ENCODE results near the gene MBNL2.
"Not testable (repeated sequence)": the region's sequence is repeated elsewhere in the genome, so short reads cannot be mapped to it uniquely, and the experiment has no call there.

MBNL2 gene

GRCh38 chr13:97346561-97347254, 124.6 kb downstream of the MBNL2 start:
- H3K4me3 ChIP-seq (ENCODE audit: low read depth, low read length), result no peak overlapping the region
- no peak for TF ChIP-seq CTCF (conservative IDR thresholded peaks at IDR 0.05; ENCODE audit: low read depth, low read length)
- DNase-seq (ENCODE audit: low read depth), result no peak

GRCh38 chr13:97347255-97347932, 125.3 kb downstream of the MBNL2 start:
- no peak for DNase-seq (ENCODE audit: low read depth)
- TF ChIP-seq CTCF (conservative IDR thresholded peaks at IDR 0.05; ENCODE audit: low read depth, low read length), result no peak
- no peak overlapping the region for H3K4me3 ChIP-seq (ENCODE audit: low read depth, low read length)

- no peak for DNase-seq (ENCODE audit: low read depth)
- no peak overlapping the region for H3K4me3 ChIP-seq (ENCODE audit: low read depth, low read length)
- no peak for TF ChIP-seq CTCF (conservative IDR thresholded peaks at IDR 0.05; ENCODE audit: low read depth, low read length)
Measured at GRCh38 chr13:97348569-97349100, 126.5 kb downstream of the MBNL2 start.

- not testable (repeated sequence) for H3K4me3 ChIP-seq (ENCODE audit: low read depth, low read length); DNase-seq (ENCODE audit: low read depth)
Measured at GRCh38 chr13:97352012-97352411, 129.9 kb downstream of the MBNL2 start.

GRCh38 chr13:97352815-97353214, 130.7 kb downstream of the MBNL2 start:
- DNase-seq (ENCODE audit: low read depth), result no peak
- H3K4me3 ChIP-seq (ENCODE audit: low read depth, low read length), result no peak overlapping the region
- no peak for TF ChIP-seq CTCF (conservative IDR thresholded peaks at IDR 0.05; ENCODE audit: low read depth, low read length)

GRCh38 chr13:97353927-97354675, 132.0 kb downstream of the MBNL2 start:
- TF ChIP-seq CTCF (conservative IDR thresholded peaks at IDR 0.05; ENCODE audit: low read depth, low read length), result no peak
- DNase-seq (ENCODE audit: low read depth), result peak; percentile 43
- no peak overlapping the region for H3K4me3 ChIP-seq (ENCODE audit: low read depth, low read length)

- no peak overlapping the region for H3K4me3 ChIP-seq (ENCODE audit: low read depth, low read length)
- DNase-seq (ENCODE audit: low read depth), result no peak
- TF ChIP-seq CTCF (conservative IDR thresholded peaks at IDR 0.05; ENCODE audit: low read depth, low read length), result no peak
Measured at GRCh38 chr13:97354808-97355207, 132.7 kb downstream of the MBNL2 start.
